WTC11 (cell line): ENCODE results near the gene C17orf58. TPM values are rescaled to one million over a fixed set of nuclear protein-coding genes. Genes with fewer than 3 reads are reported as not detected.

Experiments used
- ATAC-seq: fragments of 200-7000 bp; cut with Tn5 transposase; 2 replicates; pipeline ENCODE4 v1.10.0; 2021; ENCODE audit warnings: mild to moderate bottlenecking, moderate library complexity
- CTCF ChIA-PET: fragments of 300-600 bp; sonication (Branson Sonifier 250); formaldehyde crosslinking; loops from one replicate; lab custom pipeline; 2021; ENCODE audit warnings: antibody characterized with exemption; lab: Charles Lee
- POLR2A ChIA-PET: fragments of 350-600 bp; sonication (Branson Sonifier 250); formaldehyde crosslinking; loops from one replicate; lab custom pipeline; 2021; ENCODE audit warnings: antibody characterized with exemption; lab: Charles Lee
- DNase-seq: peaks from one replicate; pipeline ENCODE4 v3.0.0; 2021; ENCODE audit warnings: low spot score
- H3K27ac Mint-ChIP-seq: 2 replicates; pipeline ENCODE4 v1.8.0; 2021; ENCODE audit warnings: mixed read lengths
- H3K27me3 Mint-ChIP-seq: 2 replicates; pipeline ENCODE4 v1.8.0; 2021; ENCODE audit warnings: low read depth, mild to moderate bottlenecking, moderate library complexity, mixed read lengths
- H3K36me3 Mint-ChIP-seq: 2 replicates; pipeline ENCODE4 v1.8.0; 2021; ENCODE audit warnings: mixed read lengths
- H3K4me1 Mint-ChIP-seq: 2 replicates; pipeline ENCODE4 v1.8.0; 2022; ENCODE audit warnings: mixed read lengths
- H3K4me3 Mint-ChIP-seq: 2 replicates; pipeline ENCODE4 v1.8.0; 2021; ENCODE audit warnings: mild to moderate bottlenecking, moderate library complexity, mixed read lengths
- H3K9me3 Mint-ChIP-seq: 2 replicates; pipeline ENCODE4 v1.8.0; 2021; ENCODE audit warnings: mixed read lengths
- CBFB ChIP-seq: sonication (generic); formaldehyde crosslinking; IDR thresholded peaks from 2 replicates; pipeline ENCODE4 v1.8.1; 2022; ENCODE audit warnings: mild to moderate bottlenecking, low read depth, missing genetic modification reagents
- CREB1 ChIP-seq: sonication (generic); formaldehyde crosslinking; IDR thresholded peaks from 2 replicates; pipeline ENCODE4 v1.8.0; 2023; ENCODE audit warnings: mild to moderate bottlenecking, missing genetic modification reagents
- CREM ChIP-seq: sonication (generic); formaldehyde crosslinking; IDR thresholded peaks from 2 replicates; pipeline ENCODE4 v1.8.1; 2022; ENCODE audit warnings: mild to moderate bottlenecking, missing genetic modification reagents, moderate library complexity
- EMX1 ChIP-seq: fragments of 250-450 bp; sonication (Bioruptor Pico); IDR thresholded peaks from 2 replicates; pipeline ENCODE4 v1.8.0; 2021; ENCODE audit warnings: mild to moderate bottlenecking
- ESRRA ChIP-seq: sonication (generic); formaldehyde crosslinking; IDR thresholded peaks from 2 replicates; pipeline ENCODE4 v1.8.1; 2022; ENCODE audit warnings: mild to moderate bottlenecking, missing genetic modification reagents, borderline replicate concordance
- FOXK1 ChIP-seq: sonication (generic); formaldehyde crosslinking; IDR thresholded peaks from 2 replicates; pipeline ENCODE4 v1.8.0; 2022; ENCODE audit warnings: mild to moderate bottlenecking, moderate library complexity, missing genetic modification reagents
- FOXP1 ChIP-seq: sonication (generic); formaldehyde crosslinking; IDR thresholded peaks from 2 replicates; pipeline ENCODE4 v1.8.0; 2022; ENCODE audit warnings: missing genetic modification reagents, mild to moderate bottlenecking, moderate library complexity, borderline replicate concordance
- GTF2I ChIP-seq: fragments of 250-450 bp; sonication (Bioruptor Pico); conservative IDR thresholded peaks from 2 replicates; pipeline ENCODE4 v1.4.0; 2021; ENCODE audit warnings: mild to moderate bottlenecking
- IRF2 ChIP-seq: sonication (generic); formaldehyde crosslinking; IDR thresholded peaks from 2 replicates; pipeline ENCODE4 v1.8.0; 2022; ENCODE audit warnings: low read depth, missing genetic modification reagents, borderline replicate concordance
- KAT7 ChIP-seq: sonication (generic); formaldehyde crosslinking; IDR thresholded peaks from 2 replicates; pipeline ENCODE4 v1.8.1; 2023; ENCODE audit warnings: missing genetic modification reagents, mild to moderate bottlenecking, borderline replicate concordance
- MYBL2 ChIP-seq: sonication (generic); formaldehyde crosslinking; IDR thresholded peaks from 2 replicates; pipeline ENCODE4 v1.8.1; 2023; ENCODE audit warnings: mild to moderate bottlenecking, moderate library complexity, missing genetic modification reagents
- NR3C1 ChIP-seq: sonication (generic); formaldehyde crosslinking; conservative IDR thresholded peaks from 2 replicates; pipeline ENCODE4 v1.8.1; 2023; ENCODE audit warnings: low read depth, mild to moderate bottlenecking, missing genetic modification reagents
- PRRX2 ChIP-seq: fragments of 250-450 bp; sonication (Bioruptor Pico); IDR thresholded peaks from 2 replicates; pipeline ENCODE4 v1.8.0; 2021; ENCODE audit warnings: mild to moderate bottlenecking
- TEAD4 ChIP-seq: sonication (generic); formaldehyde crosslinking; IDR thresholded peaks from 2 replicates; pipeline ENCODE4 v1.8.0; 2022; ENCODE audit warnings: mild to moderate bottlenecking, missing genetic modification reagents
- ZBTB21 ChIP-seq: sonication (generic); formaldehyde crosslinking; IDR thresholded peaks from 2 replicates; pipeline ENCODE4 v1.8.1; 2023; ENCODE audit warnings: mild to moderate bottlenecking, missing genetic modification reagents, borderline replicate concordance
- ZNF121 ChIP-seq: sonication (generic); formaldehyde crosslinking; IDR thresholded peaks from 2 replicates; pipeline ENCODE4 v1.8.0; 2023; ENCODE audit warnings: missing genetic modification reagents
- ZNF232 ChIP-seq: sonication (generic); formaldehyde crosslinking; IDR thresholded peaks from 2 replicates; pipeline ENCODE4 v1.8.0; 2022; ENCODE audit warnings: mild to moderate bottlenecking, missing genetic modification reagents
- ZNF317 ChIP-seq: sonication (generic); formaldehyde crosslinking; IDR thresholded peaks from 2 replicates; pipeline ENCODE4 v1.8.1; 2023; ENCODE audit warnings: low read depth, mild to moderate bottlenecking, moderate library complexity, missing genetic modification reagents, borderline replicate concordance
- total RNA-seq: library from RNA; stranded (reverse); gene quantifications from 3 replicates; pipeline ENCODE4 v1.2.3, GENCODE V29; 2021
- TF ChIP-seq, protein P1 (sequence below): fragments of 200-600 bp; IDR thresholded peaks from 2 replicates; pipeline ENCODE4 v1.8.0; 2022; ENCODE audit warnings: antibody characterized with exemption
- TF ChIP-seq, protein P2 (sequence below): sonication (generic); formaldehyde crosslinking; IDR thresholded peaks from 2 replicates; pipeline ENCODE4 v1.8.0; 2022; ENCODE audit warnings: mild to moderate bottlenecking, missing genetic modification reagents
- TF ChIP-seq, protein P3 (sequence below): fragments of 250-450 bp; sonication (Bioruptor Pico); IDR thresholded peaks from 2 replicates; pipeline ENCODE4 v1.8.0; 2021; ENCODE audit warnings: mild to moderate bottlenecking
- TF ChIP-seq, protein P4 (sequence below): sonication (generic); formaldehyde crosslinking; IDR thresholded peaks from 2 replicates; pipeline ENCODE4 v1.8.1; 2022; ENCODE audit warnings: missing genetic modification reagents, borderline replicate concordance
- TF ChIP-seq, protein P5 (sequence below): sonication (generic); formaldehyde crosslinking; IDR thresholded peaks from 2 replicates; pipeline ENCODE4 v1.8.0; 2022; ENCODE audit warnings: missing genetic modification reagents
- TF ChIP-seq, protein P6 (sequence below): sonication (generic); formaldehyde crosslinking; IDR thresholded peaks from 2 replicates; pipeline ENCODE4 v1.8.0; 2022; ENCODE audit warnings: mild to moderate bottlenecking, missing genetic modification reagents

C17orf58 gene
- total RNA-seq, 1 experiment from 2014 or later = 28.2 TPM

DNA sequence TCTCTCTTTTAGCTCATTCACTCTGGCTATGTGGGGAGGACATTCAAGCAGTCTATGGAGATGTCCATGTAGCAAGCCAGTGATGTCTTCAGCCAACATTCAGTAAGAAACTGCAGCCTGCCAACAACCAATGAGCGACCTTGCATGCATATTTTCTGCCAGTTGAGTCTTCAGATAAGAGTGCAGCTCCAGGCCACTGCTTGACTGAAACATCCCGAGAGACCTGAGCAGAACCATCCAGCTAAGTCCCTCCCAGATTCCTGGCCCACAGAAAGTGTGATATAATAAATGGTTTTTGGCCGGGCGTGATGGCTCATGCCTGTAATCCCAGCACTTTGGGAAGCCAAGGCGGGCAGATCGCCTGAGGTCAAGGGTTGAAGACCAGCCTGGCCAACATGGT, 10.5 kb upstream of the C17orf58 start (continued):
- TF ChIP-seq ZNF232 (CRISPR knock-in tag) = no peak
- no peak for TF ChIP-seq FOXP1 (CRISPR knock-in tag)

DNA sequence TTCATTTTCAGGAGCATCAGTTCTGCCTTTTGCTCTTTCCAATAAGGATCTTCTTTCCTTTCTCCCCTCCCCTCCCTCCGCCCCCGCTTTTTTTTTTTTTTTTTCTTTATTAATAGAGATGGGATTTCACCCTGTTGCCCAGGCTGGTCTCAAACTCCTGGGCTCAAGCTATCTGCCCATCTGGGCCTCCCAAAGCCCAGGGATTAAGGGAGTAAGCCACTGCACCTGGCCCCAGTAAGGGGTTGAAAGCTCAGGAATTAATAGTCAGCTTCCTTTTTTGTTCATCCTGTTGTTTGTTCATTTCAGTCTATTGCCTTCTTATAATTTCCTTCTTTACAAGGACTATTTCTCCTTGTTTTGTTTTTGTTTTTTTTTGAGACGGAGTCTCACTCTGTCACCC, 7.9 kb upstream of the C17orf58 start:
- Mint-ChIP-seq H3K27me3 (no peaks in the 10 kb centered on the region), H3K4me3 (no peak overlapping the region), H3K27ac (no peak overlapping the region; the same call in 1 of the 2 replicates), H3K4me1 (0 out of 2 replicates have a peak, but pooled peaks cover 2% of the 10 kb centered on the region), H3K9me3 (no peaks in the 10 kb centered on the region), H3K36me3 (no peaks in the 10 kb centered on the region)
- DNase-seq (no peak), ATAC-seq (no peak)
- TF ChIP-seq MYBL2 = no peak
- TF ChIP-seq CBFB (CRISPR knock-in tag) = no peak
- TF ChIP-seq PRRX2 = no peak
- TF ChIP-seq FOXP1 (CRISPR knock-in tag) = no peak
- TF ChIP-seq ESRRA (CRISPR knock-in tag) = no peak
- TF ChIP-seq IRF2 = no peak
- no peak for TF ChIP-seq FOXK1 (CRISPR knock-in tag)
- TF ChIP-seq CREM (CRISPR knock-in tag) = no peak
- TF ChIP-seq, protein P1, sequence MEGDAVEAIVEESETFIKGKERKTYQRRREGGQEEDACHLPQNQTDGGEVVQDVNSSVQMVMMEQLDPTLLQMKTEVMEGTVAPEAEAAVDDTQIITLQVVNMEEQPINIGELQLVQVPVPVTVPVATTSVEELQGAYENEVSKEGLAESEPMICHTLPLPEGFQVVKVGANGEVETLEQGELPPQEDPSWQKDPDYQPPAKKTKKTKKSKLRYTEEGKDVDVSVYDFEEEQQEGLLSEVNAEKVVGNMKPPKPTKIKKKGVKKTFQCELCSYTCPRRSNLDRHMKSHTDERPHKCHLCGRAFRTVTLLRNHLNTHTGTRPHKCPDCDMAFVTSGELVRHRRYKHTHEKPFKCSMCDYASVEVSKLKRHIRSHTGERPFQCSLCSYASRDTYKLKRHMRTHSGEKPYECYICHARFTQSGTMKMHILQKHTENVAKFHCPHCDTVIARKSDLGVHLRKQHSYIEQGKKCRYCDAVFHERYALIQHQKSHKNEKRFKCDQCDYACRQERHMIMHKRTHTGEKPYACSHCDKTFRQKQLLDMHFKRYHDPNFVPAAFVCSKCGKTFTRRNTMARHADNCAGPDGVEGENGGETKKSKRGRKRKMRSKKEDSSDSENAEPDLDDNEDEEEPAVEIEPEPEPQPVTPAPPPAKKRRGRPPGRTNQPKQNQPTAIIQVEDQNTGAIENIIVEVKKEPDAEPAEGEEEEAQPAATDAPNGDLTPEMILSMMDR = no peak
- TF ChIP-seq GTF2I = no peak
- TF ChIP-seq EMX1 (CRISPR knock-in tag) = no peak
- TF ChIP-seq, protein P2, sequence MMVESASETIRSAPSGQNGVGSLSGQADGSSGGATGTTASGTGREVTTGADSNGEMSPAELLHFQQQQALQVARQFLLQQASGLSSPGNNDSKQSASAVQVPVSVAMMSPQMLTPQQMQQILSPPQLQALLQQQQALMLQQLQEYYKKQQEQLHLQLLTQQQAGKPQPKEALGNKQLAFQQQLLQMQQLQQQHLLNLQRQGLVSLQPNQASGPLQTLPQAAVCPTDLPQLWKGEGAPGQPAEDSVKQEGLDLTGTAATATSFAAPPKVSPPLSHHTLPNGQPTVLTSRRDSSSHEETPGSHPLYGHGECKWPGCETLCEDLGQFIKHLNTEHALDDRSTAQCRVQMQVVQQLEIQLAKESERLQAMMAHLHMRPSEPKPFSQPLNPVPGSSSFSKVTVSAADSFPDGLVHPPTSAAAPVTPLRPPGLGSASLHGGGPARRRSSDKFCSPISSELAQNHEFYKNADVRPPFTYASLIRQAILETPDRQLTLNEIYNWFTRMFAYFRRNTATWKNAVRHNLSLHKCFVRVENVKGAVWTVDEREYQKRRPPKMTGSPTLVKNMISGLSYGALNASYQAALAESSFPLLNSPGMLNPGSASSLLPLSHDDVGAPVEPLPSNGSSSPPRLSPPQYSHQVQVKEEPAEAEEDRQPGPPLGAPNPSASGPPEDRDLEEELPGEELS (CRISPR knock-in tag) = no peak
- TF ChIP-seq ZNF121 (CRISPR knock-in tag) = no peak
- no peak for TF ChIP-seq ZNF317
- no peak for TF ChIP-seq TEAD4
- TF ChIP-seq, protein P3, sequence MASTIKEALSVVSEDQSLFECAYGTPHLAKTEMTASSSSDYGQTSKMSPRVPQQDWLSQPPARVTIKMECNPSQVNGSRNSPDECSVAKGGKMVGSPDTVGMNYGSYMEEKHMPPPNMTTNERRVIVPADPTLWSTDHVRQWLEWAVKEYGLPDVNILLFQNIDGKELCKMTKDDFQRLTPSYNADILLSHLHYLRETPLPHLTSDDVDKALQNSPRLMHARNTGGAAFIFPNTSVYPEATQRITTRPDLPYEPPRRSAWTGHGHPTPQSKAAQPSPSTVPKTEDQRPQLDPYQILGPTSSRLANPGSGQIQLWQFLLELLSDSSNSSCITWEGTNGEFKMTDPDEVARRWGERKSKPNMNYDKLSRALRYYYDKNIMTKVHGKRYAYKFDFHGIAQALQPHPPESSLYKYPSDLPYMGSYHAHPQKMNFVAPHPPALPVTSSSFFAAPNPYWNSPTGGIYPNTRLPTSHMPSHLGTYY (CRISPR knock-in tag) = no peak
- POLR2A ChIA-PET = no interaction called here
- CTCF ChIA-PET = interaction anchor here (0.7 kb wide), 1 partner anchor 1571 kb away, joined by 7 read pairs; no protein-coding TSS in a partner anchor

DNA sequence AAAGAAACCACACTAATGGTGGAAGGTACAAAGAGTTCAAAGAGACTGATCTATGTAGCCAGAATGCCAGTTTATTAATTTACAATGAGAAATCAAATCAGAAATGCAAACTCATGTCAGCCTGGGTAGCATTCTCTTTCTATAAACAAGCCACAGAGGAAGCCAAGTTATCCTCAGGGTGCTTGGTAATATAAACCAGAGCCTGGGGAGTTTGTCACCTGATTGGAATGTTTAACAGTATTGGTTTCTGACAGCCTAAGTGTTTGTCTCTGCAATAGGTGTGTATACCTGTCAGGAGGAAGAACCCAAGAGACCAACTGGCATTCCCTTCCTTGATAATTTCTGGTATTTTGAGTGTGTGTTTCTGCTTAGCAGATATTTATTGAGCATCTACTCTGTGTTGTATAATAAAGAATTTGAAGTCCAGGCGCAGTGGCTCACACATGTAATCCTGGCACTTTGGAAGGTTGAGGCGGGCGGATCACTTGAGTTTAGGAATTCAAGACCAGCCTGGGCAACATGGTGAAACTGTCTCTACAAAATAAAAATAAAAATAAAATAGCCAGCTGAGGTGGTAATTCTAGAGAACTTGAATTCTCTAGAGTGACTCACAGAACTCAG, 3.1 kb upstream of the C17orf58 start:
- H3K9me3 Mint-ChIP-seq = no peaks in the 10 kb centered on the region
- H3K27me3 Mint-ChIP-seq = peaks cover 27% of the 10 kb centered on the region
- ChIA-PET CTCF (interaction anchor here (1.0 kb wide), 1 partner anchor 10 kb away, joined by 3 read pairs; no protein-coding TSS in a partner anchor), POLR2A (no interaction called here)
- H3K36me3 Mint-ChIP-seq = no peaks in the 10 kb centered on the region
- no peak overlapping the region for H3K4me3 Mint-ChIP-seq
- DNase-seq (no peak), ATAC-seq (no peak)
- H3K27ac Mint-ChIP-seq = peak overlapping the region; percentile 56; the same call in 1 of the 2 replicates
- TF ChIP-seq CREB1 (CRISPR knock-in tag) (no peak), NR3C1 (CRISPR knock-in tag) (no peak), ZBTB21 (CRISPR knock-in tag) (no peak), KAT7 (CRISPR knock-in tag) (no peak), PRRX2 (no peak)
- TF ChIP-seq, protein P4, sequence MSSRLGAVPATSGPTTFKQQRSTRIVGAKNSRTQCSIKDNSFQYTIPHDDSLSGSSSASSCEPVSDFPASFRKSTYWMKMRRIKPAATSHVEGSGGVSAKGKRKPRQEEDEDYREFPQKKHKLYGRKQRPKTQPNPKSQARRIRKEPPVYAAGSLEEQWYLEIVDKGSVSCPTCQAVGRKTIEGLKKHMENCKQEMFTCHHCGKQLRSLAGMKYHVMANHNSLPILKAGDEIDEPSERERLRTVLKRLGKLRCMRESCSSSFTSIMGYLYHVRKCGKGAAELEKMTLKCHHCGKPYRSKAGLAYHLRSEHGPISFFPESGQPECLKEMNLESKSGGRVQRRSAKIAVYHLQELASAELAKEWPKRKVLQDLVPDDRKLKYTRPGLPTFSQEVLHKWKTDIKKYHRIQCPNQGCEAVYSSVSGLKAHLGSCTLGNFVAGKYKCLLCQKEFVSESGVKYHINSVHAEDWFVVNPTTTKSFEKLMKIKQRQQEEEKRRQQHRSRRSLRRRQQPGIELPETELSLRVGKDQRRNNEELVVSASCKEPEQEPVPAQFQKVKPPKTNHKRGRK = no peak
- TF ChIP-seq, protein P5, sequence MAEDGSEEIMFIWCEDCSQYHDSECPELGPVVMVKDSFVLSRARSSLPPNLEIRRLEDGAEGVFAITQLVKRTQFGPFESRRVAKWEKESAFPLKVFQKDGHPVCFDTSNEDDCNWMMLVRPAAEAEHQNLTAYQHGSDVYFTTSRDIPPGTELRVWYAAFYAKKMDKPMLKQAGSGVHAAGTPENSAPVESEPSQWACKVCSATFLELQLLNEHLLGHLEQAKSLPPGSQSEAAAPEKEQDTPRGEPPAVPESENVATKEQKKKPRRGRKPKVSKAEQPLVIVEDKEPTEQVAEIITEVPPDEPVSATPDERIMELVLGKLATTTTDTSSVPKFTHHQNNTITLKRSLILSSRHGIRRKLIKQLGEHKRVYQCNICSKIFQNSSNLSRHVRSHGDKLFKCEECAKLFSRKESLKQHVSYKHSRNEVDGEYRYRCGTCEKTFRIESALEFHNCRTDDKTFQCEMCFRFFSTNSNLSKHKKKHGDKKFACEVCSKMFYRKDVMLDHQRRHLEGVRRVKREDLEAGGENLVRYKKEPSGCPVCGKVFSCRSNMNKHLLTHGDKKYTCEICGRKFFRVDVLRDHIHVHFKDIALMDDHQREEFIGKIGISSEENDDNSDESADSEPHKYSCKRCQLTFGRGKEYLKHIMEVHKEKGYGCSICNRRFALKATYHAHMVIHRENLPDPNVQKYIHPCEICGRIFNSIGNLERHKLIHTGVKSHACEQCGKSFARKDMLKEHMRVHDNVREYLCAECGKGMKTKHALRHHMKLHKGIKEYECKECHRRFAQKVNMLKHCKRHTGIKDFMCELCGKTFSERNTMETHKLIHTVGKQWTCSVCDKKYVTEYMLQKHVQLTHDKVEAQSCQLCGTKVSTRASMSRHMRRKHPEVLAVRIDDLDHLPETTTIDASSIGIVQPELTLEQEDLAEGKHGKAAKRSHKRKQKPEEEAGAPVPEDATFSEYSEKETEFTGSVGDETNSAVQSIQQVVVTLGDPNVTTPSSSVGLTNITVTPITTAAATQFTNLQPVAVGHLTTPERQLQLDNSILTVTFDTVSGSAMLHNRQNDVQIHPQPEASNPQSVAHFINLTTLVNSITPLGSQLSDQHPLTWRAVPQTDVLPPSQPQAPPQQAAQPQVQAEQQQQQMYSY (CRISPR knock-in tag) = no peak
- TF ChIP-seq, protein P6, sequence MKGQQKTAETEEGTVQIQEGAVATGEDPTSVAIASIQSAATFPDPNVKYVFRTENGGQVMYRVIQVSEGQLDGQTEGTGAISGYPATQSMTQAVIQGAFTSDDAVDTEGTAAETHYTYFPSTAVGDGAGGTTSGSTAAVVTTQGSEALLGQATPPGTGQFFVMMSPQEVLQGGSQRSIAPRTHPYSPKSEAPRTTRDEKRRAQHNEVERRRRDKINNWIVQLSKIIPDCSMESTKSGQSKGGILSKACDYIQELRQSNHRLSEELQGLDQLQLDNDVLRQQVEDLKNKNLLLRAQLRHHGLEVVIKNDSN (CRISPR knock-in tag) = no peak
- peaks cover 17% of the 10 kb centered on the region for H3K4me1 Mint-ChIP-seq
